Activated CD8-positive, alpha-beta memory T cell treated with anti-CD3 and anti-CD28 coated beads for 1 hour (primary cell): ENCODE results near the gene NDFIP2.
"Not testable (repeated sequence)": the region's sequence is repeated elsewhere in the genome, so short reads cannot be mapped to it uniquely, and the experiment has no call there.

ENCODE experiments used
- DNase-seq, 2 donors: peaks; one replicate each; pipeline ENCODE4 v3.0.0-alpha.2; 2020; ENCODE audit warnings: low read depth in 1 of 2; ENCODE audit errors: extremely low read depth in 1 of 2

The NDFIP2 gene

DNA sequence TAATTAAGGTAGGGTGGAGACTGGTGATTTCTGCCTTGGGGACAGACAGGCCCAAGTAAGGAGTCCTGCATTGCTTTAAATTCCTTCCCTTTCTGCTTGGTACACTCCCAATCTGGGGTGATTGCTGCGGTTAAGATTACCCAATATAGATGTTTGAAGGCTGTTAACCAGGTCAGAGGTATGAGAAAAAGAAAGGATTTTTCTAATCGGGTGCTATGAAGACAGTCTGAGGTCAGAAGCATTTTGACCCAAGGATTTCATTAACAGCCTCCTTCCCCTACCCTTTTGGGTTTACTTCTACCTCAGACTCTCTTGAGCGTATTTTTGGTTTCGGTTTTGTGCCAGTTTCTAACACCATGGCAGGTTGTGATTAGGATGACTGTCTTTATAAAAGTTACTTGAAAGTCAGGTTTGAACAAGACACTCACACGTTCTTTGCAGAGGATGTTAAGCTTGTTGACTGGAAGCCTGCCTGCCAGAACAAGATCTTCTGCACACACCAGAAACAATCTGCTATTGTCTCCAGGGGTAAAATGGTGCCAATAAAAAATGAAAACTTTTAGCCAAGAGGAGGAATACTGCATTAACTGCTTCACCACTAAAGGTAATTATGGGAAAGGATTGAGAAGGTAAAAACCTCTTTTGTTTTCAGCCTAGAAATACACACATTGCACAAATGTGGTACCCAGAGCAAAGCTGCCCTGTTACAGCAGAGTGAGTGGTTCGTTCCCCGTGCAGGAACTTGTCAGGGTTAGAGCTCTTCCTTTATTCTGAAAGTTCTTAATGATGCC lies 108.8 kb downstream of the NDFIP2 start:
- DNase-seq: no peak

DNA sequence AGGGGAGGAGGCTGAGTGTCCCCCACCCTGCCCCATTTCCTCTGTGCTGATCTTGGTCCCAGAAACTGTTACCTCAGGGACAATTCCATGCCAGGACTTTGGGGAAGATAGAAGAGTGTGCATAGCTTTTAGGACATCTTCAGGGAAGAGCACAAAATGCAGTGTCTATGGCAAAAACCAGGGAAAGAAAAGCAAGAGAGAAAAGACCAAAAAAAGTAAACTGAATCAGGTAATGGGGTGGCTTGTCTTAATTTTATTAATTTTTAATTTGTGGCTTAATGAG lies 109.4 kb downstream of the NDFIP2 start:
- DNase-seq: no peak

DNA sequence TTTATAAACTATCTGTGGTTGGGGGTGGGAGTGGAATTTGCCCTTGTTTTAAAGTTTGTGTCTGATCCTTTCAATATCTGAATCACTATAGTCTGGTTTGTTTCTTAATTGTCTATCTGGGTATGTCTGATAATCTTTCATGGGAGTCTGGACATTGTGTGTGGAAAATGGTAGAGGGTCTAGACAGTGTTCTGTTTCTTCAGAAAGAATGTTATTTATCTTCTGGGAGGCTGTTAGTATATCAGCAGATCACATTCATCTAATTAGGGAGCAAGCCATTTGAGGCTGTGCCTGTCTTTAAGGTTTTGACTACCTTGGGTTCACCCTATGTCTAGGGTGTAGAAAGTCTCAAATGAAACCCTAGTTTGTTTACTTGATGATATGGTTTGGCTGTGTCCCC lies 110.5 kb downstream of the NDFIP2 start:
- DNase-seq: no peak

DNA sequence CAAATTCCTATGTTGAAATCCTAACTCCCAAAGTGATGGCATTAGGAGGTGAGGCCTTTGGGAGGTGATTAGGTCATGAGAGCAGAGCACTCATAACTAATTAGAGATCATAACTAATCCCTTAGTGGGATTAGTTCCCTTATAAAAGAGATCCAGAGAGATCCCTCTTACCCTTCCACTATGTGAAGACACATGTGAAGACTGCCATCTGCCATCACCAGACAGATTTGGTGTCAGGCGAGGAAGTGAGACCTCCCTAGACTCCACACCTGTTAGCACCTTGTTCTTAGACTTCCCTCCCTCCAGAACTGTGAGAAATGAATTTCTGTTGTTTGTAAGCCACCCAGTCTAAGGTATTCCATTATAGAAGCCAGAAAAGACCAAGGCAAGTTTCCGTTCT lies 112.2 kb downstream of the NDFIP2 start:
- DNase-seq: no peak

DNA sequence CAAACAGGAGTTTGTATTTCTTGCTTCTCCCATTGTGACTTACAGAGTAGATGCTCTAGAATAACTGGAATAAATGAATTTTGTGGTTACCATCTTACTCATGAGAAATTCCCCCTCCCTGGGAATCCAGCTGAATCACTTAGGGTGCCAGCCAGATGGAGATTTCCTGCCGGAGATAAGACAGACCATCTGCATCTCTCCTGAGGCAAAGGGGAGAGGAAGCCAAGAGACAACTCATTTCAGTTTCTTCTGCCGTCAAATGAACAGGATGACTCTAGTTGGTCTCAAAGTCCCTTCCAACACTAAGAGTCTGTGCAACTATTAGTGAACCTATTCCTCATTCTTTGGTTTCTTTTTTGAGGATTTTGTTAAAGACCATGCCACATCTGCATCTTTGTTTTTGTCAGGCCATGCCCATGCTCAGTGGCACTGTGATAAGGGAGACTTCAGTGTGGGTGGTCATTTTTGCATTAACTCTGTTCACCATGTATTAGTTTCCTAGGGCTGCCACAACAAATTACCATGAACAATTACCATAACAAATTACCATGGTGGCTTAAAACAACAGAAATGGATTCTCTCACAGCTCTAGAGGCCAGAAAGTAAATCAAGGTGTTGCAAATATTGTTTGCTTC lies 112.8 kb downstream of the NDFIP2 start:
- DNase-seq: no peak

DNA sequence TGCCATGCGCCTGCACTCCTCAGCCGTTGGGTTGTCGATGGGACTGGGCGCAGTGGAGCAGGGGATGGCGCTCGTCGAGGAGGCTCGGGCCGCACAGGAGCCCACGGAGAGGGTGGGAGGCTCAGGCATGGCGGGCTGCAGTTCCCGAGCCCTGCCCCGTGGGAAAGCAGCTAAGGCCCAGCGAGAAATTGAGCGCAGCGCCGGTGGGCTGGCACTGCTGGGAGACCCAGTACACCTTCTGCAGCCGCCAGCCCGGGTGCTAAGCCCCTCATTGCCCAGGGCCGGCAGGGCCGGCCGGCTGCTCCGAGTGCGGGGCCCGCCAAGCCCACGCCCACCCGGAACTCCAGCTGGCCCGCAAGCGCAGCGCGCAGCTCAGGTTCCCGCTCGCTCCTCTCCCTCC lies 119.2 kb downstream of the NDFIP2 start:
- not testable (repeated sequence) for DNase-seq

DNA sequence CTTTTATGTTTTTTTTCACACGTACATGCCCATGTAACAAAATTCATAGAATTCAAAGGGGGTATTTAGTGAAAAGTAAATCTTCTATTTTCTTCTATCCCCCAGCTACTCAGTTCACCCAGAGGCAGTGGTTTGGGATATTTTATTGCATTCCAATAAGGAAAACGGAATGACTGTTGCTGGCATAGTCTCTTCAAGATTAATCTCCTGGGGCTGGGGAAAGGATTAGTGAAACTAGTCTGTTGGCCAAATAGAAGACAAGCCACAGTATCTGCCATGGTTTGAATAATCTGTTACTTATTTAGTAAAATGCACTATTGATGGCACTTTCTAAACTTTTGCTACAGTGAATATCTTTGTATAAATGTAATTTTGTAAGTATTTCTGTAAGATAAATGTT lies 122.0 kb downstream of the NDFIP2 start:
- no peak for DNase-seq

DNA sequence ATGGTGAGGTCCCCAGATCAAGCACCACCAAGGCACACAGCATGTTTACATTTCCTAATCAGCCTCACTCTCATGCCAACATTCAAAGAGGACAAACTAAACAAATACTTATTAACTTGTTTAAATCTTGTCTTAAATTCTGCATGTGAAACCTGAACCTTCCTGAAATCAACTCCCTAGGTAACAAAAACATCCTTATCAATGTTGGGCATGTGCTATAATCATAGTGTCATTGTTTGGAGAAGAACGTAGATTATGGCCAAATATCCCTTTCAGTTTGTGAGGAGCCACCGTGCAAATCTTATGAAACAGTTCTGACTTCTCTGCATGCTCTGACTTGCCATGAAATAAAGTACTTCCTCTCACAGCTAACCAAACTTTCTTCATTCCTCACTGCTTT lies 123.8 kb downstream of the NDFIP2 start:
- DNase-seq: no peak
